GM23338 (cell line): ENCODE data around the gene CAPZA1. TPM values are rescaled to one million over a fixed set of nuclear protein-coding genes. Genes with fewer than 3 reads are reported as not detected.

Source experiments
- ATAC-seq: fragments of 200-7000 bp; cut with Tn5 transposase; 3 replicates; pipeline ENCODE4 v1.9.1; 2020
- DNase-seq: peaks from one replicate; pipeline ENCODE4 v3.0.0-alpha.2; 2015; ENCODE audit warnings: low spot score
- H2AFZ ChIP-seq: fragments of 200-600 bp; sonication (generic); 2 replicates; pipeline ENCODE4 v1.8.0; 2016; ENCODE audit warnings: antibody characterized with exemption, mild to moderate bottlenecking, moderate library complexity
- H3F3A ChIP-seq: fragments of 200-600 bp; sonication (generic); replicated peaks from 2 replicates; pipeline ENCODE4 v1.8.0; 2017; ENCODE audit warnings: antibody characterized with exemption, mixed run types, low read depth
- H3K27ac ChIP-seq: fragments of 200-600 bp; sonication (generic); 2 replicates; pipeline ENCODE4 v1.6.1; 2016; ENCODE audit warnings: low read depth
- H3K27me3 ChIP-seq: fragments of 200-600 bp; sonication (generic); 2 replicates; pipeline ENCODE4 v1.8.0; 2016; ENCODE audit warnings: mild to moderate bottlenecking, mixed run types, moderate library complexity; ENCODE audit not compliant: insufficient read depth
- H3K36me3 ChIP-seq: fragments of 200-600 bp; sonication (generic); 2 replicates; pipeline ENCODE4 v1.8.0; 2016; ENCODE audit warnings: mild to moderate bottlenecking; ENCODE audit not compliant: insufficient read depth
- H3K4me1 ChIP-seq: fragments of 200-600 bp; sonication (generic); 2 replicates; pipeline ENCODE4 v1.8.0; 2016; ENCODE audit warnings: mild to moderate bottlenecking, moderate library complexity; ENCODE audit not compliant: insufficient read depth
- H3K4me2 ChIP-seq: fragments of 200-600 bp; sonication (generic); 2 replicates; pipeline ENCODE4 v1.7.1; 2017; ENCODE audit warnings: mixed run types
- H3K4me3 ChIP-seq: fragments of 200-600 bp; sonication (generic); 2 replicates; pipeline ENCODE4 v1.6.1; 2016; ENCODE audit warnings: mixed run types
- H3K79me2 ChIP-seq: fragments of 200-600 bp; sonication (generic); replicated peaks from 2 replicates; pipeline ENCODE4 v1.8.0; 2017; ENCODE audit warnings: mild to moderate bottlenecking; ENCODE audit not compliant: insufficient read depth
- H3K9me2 ChIP-seq: fragments of 200-600 bp; sonication (generic); 2 replicates; pipeline ENCODE4 v1.8.0; 2017; ENCODE audit not compliant: insufficient read depth
- H4K20me1 ChIP-seq: fragments of 200-600 bp; sonication (generic); replicated peaks from 2 replicates; pipeline ENCODE4 v1.8.0; 2017; ENCODE audit warnings: mild to moderate bottlenecking; ENCODE audit not compliant: insufficient read depth
- H3K27ac Mint-ChIP-seq: 2 replicates; pipeline ENCODE4 v1.8.0; 2020; ENCODE audit warnings: inconsistent platforms, mild to moderate bottlenecking, moderate library complexity, mixed read lengths
- H3K27me3 Mint-ChIP-seq: 3 replicates; pipeline ENCODE4 v1.8.0; 2022; ENCODE audit warnings: low read depth, mild to moderate bottlenecking, moderate library complexity, mixed read lengths, inconsistent platforms; ENCODE audit not compliant: insufficient read depth, poor library complexity
- H3K36me3 Mint-ChIP-seq: 3 replicates; pipeline ENCODE4 v1.8.0; 2021; ENCODE audit warnings: low read depth, mild to moderate bottlenecking, inconsistent platforms, moderate library complexity, mixed read lengths
- H3K4me1 Mint-ChIP-seq: 3 replicates; pipeline ENCODE4 v1.8.0; 2020; ENCODE audit warnings: mild to moderate bottlenecking, inconsistent platforms, mixed read lengths
- H3K4me3 Mint-ChIP-seq: 3 replicates; pipeline ENCODE4 v1.8.0; 2021; ENCODE audit warnings: moderate library complexity, mild to moderate bottlenecking, inconsistent platforms, mixed read lengths
- H3K9me3 Mint-ChIP-seq: 3 replicates; pipeline ENCODE4 v1.8.0; 2020; ENCODE audit warnings: moderate library complexity, mild to moderate bottlenecking, inconsistent platforms, mixed read lengths
- CREB1 ChIP-seq: fragments of 250-450 bp; sonication (Bioruptor Pico); IDR thresholded peaks from 2 replicates; pipeline ENCODE4 v1.5.0; 2020; ENCODE audit warnings: low read depth, mild to moderate bottlenecking, moderate library complexity
- EZH2 ChIP-seq: fragments of 200-600 bp; sonication (generic); IDR thresholded peaks from one replicate; pipeline ENCODE4 v1.8.0; 2017; ENCODE audit warnings: antibody characterized with exemption, mild to moderate bottlenecking, low read depth; ENCODE audit not compliant: unreplicated experiment
- EZH2phosphoT487 ChIP-seq: fragments of 200-600 bp; sonication (generic); IDR thresholded peaks from one replicate; pipeline ENCODE4 v1.8.1; 2018; ENCODE audit warnings: antibody characterized with exemption; ENCODE audit not compliant: unreplicated experiment
- JUNB ChIP-seq: IDR thresholded peaks from one replicate; pipeline ENCODE4 v1.6.1; 2016; ENCODE audit warnings: antibody characterized with exemption; ENCODE audit not compliant: unreplicated experiment
- NANOG ChIP-seq: IDR thresholded peaks from 2 replicates; pipeline ENCODE4 v1.6.1; 2016; ENCODE audit warnings: antibody characterized with exemption, borderline replicate concordance
- REST ChIP-seq: IDR thresholded peaks from one replicate; pipeline ENCODE4 v1.6.1; 2018; ENCODE audit warnings: antibody characterized with exemption; ENCODE audit not compliant: unreplicated experiment
- STAT1 ChIP-seq: IDR thresholded peaks from one replicate; pipeline ENCODE4 v1.6.1; 2016; ENCODE audit warnings: antibody characterized with exemption; ENCODE audit not compliant: unreplicated experiment
- ZNF114 ChIP-seq: fragments of 250-450 bp; sonication (Bioruptor Pico); IDR thresholded peaks from 2 replicates; pipeline ENCODE4 v1.5.0; 2020; ENCODE audit warnings: mild to moderate bottlenecking, moderate library complexity
- polyA plus RNA-seq: library from polyadenylated mRNA; unstranded; fragments of >200 nt; fragmentation: Nextera tagmentation; extraction: Ambion mirVana; gene quantifications from 2 replicates; pipeline ENCODE4 v1.2.1, GENCODE V29; 2016
- total RNA-seq: library from RNA; depleted of rRNA; stranded (reverse); fragments of >200 nt; shearing (Covaris generic); gene quantifications from 2 replicates; pipeline ENCODE4 v1.2.3, GENCODE V29; 2014
- TF ChIP-seq, protein P1 (sequence below): IDR thresholded peaks from 2 replicates; pipeline ENCODE4 v1.6.1; 2016; ENCODE audit warnings: antibody characterized with exemption
- TF ChIP-seq, protein P2 (sequence below), 2 experiments: fragments of 200-600 bp in 1 of 2; sonication (generic) in 1 of 2; conservative IDR thresholded peaks; 2 replicates each; pipeline versions ENCODE4 v1.5.1 to v1.6.1; 2016 to 2017; ENCODE audit warnings: antibody characterized with exemption in 2 of 2, low read depth in 2 of 2, mild to moderate bottlenecking in 2 of 2, moderate library complexity in 1 of 2

Gene CAPZA1
- total and polyA plus RNA-seq, 2 experiments from 2014 or later, result 147 to 182 TPM

- TF ChIP-seq, protein P1, sequence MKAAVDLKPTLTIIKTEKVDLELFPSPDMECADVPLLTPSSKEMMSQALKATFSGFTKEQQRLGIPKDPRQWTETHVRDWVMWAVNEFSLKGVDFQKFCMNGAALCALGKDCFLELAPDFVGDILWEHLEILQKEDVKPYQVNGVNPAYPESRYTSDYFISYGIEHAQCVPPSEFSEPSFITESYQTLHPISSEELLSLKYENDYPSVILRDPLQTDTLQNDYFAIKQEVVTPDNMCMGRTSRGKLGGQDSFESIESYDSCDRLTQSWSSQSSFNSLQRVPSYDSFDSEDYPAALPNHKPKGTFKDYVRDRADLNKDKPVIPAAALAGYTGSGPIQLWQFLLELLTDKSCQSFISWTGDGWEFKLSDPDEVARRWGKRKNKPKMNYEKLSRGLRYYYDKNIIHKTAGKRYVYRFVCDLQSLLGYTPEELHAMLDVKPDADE, result no peak
- TF ChIP-seq ZNF114 (no peak), EZH2 (no peak)
Observed at GRCh38 chr1:112711670-112712069, 92.0 kb downstream of the CAPZA1 start (continued).

DNA sequence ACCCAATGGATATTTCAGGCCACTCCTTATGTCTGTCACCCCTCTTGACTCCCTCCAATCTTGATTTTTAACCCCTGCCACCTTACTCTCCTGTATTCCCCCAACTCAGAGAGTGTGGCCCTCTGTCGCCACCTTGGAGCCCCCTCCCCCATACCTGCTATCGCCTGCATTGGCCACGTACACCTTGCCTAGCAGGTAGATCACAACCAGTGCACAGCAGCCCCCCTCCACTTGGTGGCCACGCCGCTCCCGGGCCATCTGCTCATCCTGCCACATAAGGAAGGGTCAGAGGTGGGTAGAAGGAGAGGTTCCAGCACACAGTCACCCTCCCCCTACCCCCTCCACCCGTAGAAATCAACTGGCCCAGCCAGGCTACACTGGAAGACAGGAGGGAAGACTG lies 92.6 kb downstream of the CAPZA1 start:
- H3K36me3 Mint-ChIP-seq, result peaks cover 12% of the 10 kb centered on the region; the same call in 2 of the 3 replicates
- DNase-seq, result no peak
- H3K4me1 Mint-ChIP-seq, result peaks cover 52% of the 10 kb centered on the region
- no peak for TF ChIP-seq NANOG
- no peak overlapping the region for H3K27ac ChIP-seq
- no peak overlapping the region for H3K27ac Mint-ChIP-seq
- no peaks in the 10 kb centered on the region for H3K79me2 ChIP-seq
- peak overlapping the region; percentile 99; the same call in 1 of the 2 replicates for H3K4me2 ChIP-seq
- H3K27me3 ChIP-seq, result peaks cover 34% of the 10 kb centered on the region
- peaks cover 7% of the 10 kb centered on the region for H3F3A ChIP-seq
- no peaks in the 10 kb centered on the region; the same call in 1 of the 2 replicates for H4K20me1 ChIP-seq
- peaks cover 46% of the 10 kb centered on the region for H3K27me3 Mint-ChIP-seq
- no peaks in the 10 kb centered on the region for H3K9me2 ChIP-seq
- no peak overlapping the region for H3K4me3 ChIP-seq
- no peak for ATAC-seq
- peaks cover 35% of the 10 kb centered on the region for H3K4me1 ChIP-seq
- no peaks in the 10 kb centered on the region; the same call in 2 of the 3 replicates for H3K9me3 Mint-ChIP-seq
- H2AFZ ChIP-seq, result no peak overlapping the region
- no peaks in the 10 kb centered on the region; the same call in 1 of the 2 replicates for H3K36me3 ChIP-seq
- no peak overlapping the region; the same call in 2 of the 3 replicates for H3K4me3 Mint-ChIP-seq

DNA sequence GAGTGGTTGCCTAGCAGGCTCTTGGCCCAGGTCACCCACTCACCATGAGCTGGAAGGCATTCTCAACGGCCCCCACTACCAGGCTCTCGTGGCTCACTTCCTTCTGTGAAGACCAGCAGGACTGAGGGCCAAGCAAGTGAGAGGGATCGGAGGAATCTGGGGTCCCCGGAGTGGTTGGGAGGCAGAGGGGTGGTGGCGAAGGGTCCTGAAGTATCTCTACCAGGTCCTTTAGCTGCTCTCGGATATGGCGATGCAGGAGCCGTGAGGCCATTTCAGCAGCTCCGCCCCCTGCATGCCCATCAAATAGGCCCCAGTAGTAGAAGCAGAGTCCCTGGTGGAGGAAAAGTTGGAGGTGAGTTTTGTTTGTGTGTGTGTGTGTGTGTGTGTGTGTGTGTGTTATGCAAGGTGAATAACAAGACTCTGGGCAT lies 93.1 kb downstream of the CAPZA1 start:
- peak overlapping the region; percentile 99 for H3K4me2 ChIP-seq
- no peaks in the 10 kb centered on the region; the same call in 1 of the 2 replicates for H3K36me3 ChIP-seq
- peaks cover 7% of the 10 kb centered on the region for H3F3A ChIP-seq
- H3K4me1 ChIP-seq, result peaks cover 33% of the 10 kb centered on the region
- ATAC-seq, result no peak
- no peak overlapping the region for H3K4me3 ChIP-seq
- no peaks in the 10 kb centered on the region; the same call in 2 of the 3 replicates for H3K9me3 Mint-ChIP-seq
- no peaks in the 10 kb centered on the region for H3K79me2 ChIP-seq
- peaks cover 46% of the 10 kb centered on the region for H3K27me3 Mint-ChIP-seq
- H3K27ac ChIP-seq, result no peak overlapping the region
- H3K4me3 Mint-ChIP-seq, result peak overlapping the region; percentile 15; the same call in 1 of the 3 replicates
- H3K27me3 ChIP-seq, result peaks cover 32% of the 10 kb centered on the region
- H3K4me1 Mint-ChIP-seq, result peaks cover 50% of the 10 kb centered on the region
- DNase-seq, result no peak
- H4K20me1 ChIP-seq, result no peaks in the 10 kb centered on the region; the same call in 1 of the 2 replicates
- H3K9me2 ChIP-seq, result no peaks in the 10 kb centered on the region
- peaks cover 12% of the 10 kb centered on the region; the same call in 2 of the 3 replicates for H3K36me3 Mint-ChIP-seq
- no peak overlapping the region for H3K27ac Mint-ChIP-seq
- no peak overlapping the region for H2AFZ ChIP-seq
- TF ChIP-seq NANOG (no peak), CREB1 (CRISPR knock-in tag) (no peak), EZH2phosphoT487 (no peak), STAT1 (no peak), JUNB (no peak), REST (no peak), EZH2 (no peak), ZNF114 (no peak)
- TF ChIP-seq, protein P2, sequence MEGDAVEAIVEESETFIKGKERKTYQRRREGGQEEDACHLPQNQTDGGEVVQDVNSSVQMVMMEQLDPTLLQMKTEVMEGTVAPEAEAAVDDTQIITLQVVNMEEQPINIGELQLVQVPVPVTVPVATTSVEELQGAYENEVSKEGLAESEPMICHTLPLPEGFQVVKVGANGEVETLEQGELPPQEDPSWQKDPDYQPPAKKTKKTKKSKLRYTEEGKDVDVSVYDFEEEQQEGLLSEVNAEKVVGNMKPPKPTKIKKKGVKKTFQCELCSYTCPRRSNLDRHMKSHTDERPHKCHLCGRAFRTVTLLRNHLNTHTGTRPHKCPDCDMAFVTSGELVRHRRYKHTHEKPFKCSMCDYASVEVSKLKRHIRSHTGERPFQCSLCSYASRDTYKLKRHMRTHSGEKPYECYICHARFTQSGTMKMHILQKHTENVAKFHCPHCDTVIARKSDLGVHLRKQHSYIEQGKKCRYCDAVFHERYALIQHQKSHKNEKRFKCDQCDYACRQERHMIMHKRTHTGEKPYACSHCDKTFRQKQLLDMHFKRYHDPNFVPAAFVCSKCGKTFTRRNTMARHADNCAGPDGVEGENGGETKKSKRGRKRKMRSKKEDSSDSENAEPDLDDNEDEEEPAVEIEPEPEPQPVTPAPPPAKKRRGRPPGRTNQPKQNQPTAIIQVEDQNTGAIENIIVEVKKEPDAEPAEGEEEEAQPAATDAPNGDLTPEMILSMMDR (conservative IDR thresholded peaks at IDR 0.05; ENCODE audit: low read depth in 2 of 2), result no peak
